ENCODE data around the gene SLC2A4. TPM values are rescaled to one million over a fixed set of nuclear protein-coding genes. Genes with fewer than 3 reads are reported as not detected.

Gene SLC2A4
- total RNA-seq, 2 donors from 2014 or later: 1.2 to 7.7 TPM

DNA sequence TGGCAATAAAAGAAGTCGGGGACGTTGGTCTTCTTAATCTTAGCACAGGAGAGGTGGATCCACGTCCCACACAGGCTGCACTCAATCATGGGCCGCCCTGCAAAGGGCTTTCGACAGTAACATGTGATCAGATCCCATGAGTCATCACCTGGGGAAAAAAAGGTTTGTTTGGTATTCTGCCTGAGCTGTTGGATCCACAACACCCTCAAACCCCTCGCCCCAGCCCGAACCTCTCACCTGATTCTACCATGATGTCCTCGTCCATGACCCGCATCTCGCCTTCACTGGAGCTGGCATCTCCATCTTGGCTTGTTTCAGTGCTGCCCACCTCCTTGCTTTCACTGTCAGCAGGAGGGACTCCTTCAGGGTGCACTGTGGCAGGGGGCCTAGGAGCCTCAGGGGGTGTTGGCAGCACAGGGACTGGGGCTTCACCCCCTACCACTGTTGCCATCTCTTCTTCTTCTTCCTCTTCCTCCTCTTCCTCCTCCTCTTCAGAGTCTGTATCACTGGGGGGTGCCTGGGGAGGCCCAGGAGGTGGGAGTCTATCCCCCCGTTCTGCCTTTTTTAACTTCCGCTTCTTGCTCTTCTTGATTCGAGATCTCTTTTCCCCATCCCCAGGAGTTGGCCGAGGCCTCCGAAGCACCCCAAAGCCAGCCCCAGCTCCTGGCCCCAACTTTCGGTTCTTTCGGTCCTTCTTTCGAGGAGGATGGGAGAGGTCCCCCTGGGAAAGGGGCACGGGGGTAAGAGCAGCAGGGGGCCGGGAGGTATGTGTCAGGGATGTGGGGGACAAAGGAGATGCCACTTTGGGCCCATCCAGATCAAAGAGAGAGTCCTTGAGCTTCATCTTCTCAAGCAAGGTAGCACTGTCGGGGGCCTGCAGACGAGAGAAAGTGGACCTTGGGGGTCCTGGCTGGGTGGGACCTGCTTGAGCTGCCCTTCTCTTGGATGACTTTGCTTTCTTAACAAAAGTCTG, 45.5 kb upstream of the SLC2A4 start:
- Histone ChIP-seq H3K4me3 (no peak overlapping the region), H3K27ac (no peak overlapping the region), H3K4me1 (ENCODE audit: control insufficient read depth in 1 of 2, low read depth in 2 of 2) (peaks cover 29 to 48% of the 10 kb centered on the region in 2 donors), H3K36me3 (peaks cover 11% of the 10 kb centered on the region), H3K27me3 (replicated peaks; ENCODE audit: insufficient read depth) (no peaks in the 10 kb centered on the region), H3K9me3 (no peaks in the 10 kb centered on the region)
- no peak for ATAC-seq (ENCODE audit: insufficient number of reproducible peaks, low FRiP score, low read depth)
- TF ChIP-seq, protein P1, sequence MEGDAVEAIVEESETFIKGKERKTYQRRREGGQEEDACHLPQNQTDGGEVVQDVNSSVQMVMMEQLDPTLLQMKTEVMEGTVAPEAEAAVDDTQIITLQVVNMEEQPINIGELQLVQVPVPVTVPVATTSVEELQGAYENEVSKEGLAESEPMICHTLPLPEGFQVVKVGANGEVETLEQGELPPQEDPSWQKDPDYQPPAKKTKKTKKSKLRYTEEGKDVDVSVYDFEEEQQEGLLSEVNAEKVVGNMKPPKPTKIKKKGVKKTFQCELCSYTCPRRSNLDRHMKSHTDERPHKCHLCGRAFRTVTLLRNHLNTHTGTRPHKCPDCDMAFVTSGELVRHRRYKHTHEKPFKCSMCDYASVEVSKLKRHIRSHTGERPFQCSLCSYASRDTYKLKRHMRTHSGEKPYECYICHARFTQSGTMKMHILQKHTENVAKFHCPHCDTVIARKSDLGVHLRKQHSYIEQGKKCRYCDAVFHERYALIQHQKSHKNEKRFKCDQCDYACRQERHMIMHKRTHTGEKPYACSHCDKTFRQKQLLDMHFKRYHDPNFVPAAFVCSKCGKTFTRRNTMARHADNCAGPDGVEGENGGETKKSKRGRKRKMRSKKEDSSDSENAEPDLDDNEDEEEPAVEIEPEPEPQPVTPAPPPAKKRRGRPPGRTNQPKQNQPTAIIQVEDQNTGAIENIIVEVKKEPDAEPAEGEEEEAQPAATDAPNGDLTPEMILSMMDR (IDR thresholded peaks at IDR 0.05): no peak
- no peak for DNase-seq (ENCODE audit: low spot score)

DNA sequence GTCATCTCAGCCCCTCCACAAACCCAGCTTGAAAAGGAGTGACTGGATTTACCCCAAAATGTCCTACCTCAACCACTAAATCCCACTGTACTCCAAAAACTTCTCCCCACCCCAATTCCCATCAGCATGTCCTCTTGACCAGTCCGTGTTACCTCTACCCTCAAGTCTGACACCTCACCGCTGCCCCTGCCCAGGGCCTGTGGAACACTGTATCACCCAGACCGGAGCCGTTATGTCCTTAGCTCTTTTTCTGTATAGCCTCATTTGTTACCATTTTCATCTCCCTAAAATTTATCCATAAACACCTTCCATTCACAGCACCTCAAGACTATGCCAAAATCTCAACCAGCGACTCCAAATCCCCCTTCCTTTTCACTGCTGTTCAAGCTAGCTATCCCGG, 44.7 kb upstream of the SLC2A4 start:
- ATAC-seq (ENCODE audit: insufficient number of reproducible peaks, low FRiP score, low read depth) (no peak), DNase-seq (ENCODE audit: low spot score) (no peak)
- Histone ChIP-seq H3K27ac (peak overlapping the region in 1 of 2 donors; percentile 54), H3K4me3 (no peak overlapping the region), H3K9me3 (no peaks in the 10 kb centered on the region), H3K27me3 (replicated peaks; ENCODE audit: insufficient read depth) (no peaks in the 10 kb centered on the region), H3K36me3 (peaks cover 11% of the 10 kb centered on the region), H3K4me1 (ENCODE audit: control insufficient read depth in 1 of 2, low read depth in 2 of 2) (peaks cover 33 to 49% of the 10 kb centered on the region in 2 donors)
- TF ChIP-seq, protein P1 (IDR thresholded peaks at IDR 0.05): no peak

DNA sequence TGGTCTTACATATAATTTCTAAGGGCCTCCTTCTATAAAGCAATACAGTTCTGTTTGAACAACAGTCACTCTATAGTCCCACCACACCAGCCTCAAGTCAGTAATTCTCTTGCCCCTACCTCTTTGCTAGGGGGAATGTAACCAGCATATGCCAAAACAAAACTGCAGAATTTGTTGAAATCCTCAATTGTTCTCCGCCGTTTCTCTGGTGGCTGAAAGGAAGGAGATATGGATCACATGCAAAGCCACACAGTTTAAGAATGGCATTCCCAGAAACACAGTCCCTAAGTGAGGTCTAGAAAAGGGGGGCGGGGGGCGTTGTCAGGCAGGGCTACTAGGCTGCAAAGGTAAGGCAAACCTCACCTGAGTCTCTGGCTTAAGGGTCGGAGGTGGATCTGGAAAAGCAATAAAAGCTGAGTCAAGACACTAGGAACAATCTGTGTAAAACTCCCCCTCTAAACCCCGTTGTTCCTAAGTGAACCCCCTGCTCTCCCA, 44.2 kb upstream of the SLC2A4 start:
- no peaks in the 10 kb centered on the region for H3K9me3 ChIP-seq
- no peaks in the 10 kb centered on the region for H3K27me3 ChIP-seq (replicated peaks; ENCODE audit: insufficient read depth)
- ATAC-seq (ENCODE audit: insufficient number of reproducible peaks, low FRiP score, low read depth) (no peak), DNase-seq (ENCODE audit: low spot score) (no peak)
- H3K36me3 ChIP-seq: peaks cover 11% of the 10 kb centered on the region
- peak overlapping the region; percentile 97 for H3K4me3 ChIP-seq
- TF ChIP-seq, protein P1 (IDR thresholded peaks at IDR 0.05): no peak
- H3K4me1 ChIP-seq (ENCODE audit: control insufficient read depth in 1 of 2, low read depth in 2 of 2): peaks cover 33 to 44% of the 10 kb centered on the region in 2 donors
- peak overlapping the region; percentile 54 to 79 for H3K27ac ChIP-seq

DNA sequence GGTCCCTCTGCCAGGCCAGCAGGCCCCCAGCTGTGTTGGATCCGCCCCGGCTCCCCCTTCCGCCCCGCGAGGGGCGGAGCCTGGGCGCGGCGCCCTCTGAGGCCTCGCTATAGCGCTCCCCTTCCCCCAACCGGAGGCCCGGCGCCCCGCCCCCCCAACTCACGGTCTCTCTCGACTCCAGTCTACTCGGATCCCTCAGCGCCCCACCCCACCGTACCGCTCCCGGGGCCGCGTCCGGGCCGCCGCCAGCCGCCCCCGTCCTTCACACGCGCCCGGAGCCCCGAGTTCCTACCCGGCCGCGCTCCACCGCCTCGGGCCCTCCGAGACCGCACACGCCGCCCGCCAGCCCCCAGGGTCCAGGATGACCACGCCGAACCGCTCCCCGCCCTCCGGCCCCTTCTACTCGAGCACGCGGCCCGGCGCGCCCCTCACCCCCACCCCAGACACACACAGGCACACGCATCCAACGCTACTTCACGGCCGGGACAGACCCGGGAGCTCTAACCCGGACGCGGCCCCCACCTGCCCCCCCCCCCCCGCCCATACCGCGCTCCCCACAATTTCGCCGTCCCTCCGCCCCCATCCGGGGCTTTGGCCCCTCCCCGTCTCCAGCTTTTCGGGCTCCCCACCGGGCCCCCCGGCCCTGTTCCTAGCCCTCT, 43.6 kb upstream of the SLC2A4 start:
- Histone ChIP-seq H3K4me1 (ENCODE audit: control insufficient read depth in 1 of 2, low read depth in 2 of 2) (peaks cover 30 to 38% of the 10 kb centered on the region in 2 donors), H3K27ac (peak overlapping the region; percentile 54 to 79), H3K9me3 (no peaks in the 10 kb centered on the region), H3K36me3 (peaks cover 11% of the 10 kb centered on the region), H3K27me3 (replicated peaks; ENCODE audit: insufficient read depth) (no peaks in the 10 kb centered on the region), H3K4me3 (peak overlapping the region; percentile 97)
- TF ChIP-seq, protein P1 (IDR thresholded peaks at IDR 0.05): no peak
- no peak for DNase-seq (ENCODE audit: low spot score)
- ATAC-seq (ENCODE audit: insufficient number of reproducible peaks, low FRiP score, low read depth): no peak
